ENCODE measurements around the gene HSF2BP. TPM values are rescaled to one million over a fixed set of nuclear protein-coding genes. Genes with fewer than 3 reads are reported as not detected.

Gene HSF2BP
- total RNA-seq, 1 experiment from 2014 or later, result 2.6 TPM

Other genes starting within 250 kb of the HSF2BP start
- 12.1 and 20.3 TPM in 2 replicates for gene SIK1, start 232.4 kb downstream of the HSF2BP start, total RNA-seq (2014; rRNA removed)
- gene RRP1B, start 72 bp upstream of the HSF2BP start, total RNA-seq (2014; rRNA removed), result 36.8 and 37.4 TPM in 2 replicates
- 47.6 and 59.9 TPM in 2 replicates for gene PDXK, start 59.6 kb upstream of the HSF2BP start, total RNA-seq (2014; rRNA removed)
- 5.8 and 9.8 TPM in 2 replicates for gene CSTB, start 116.8 kb upstream of the HSF2BP start, total RNA-seq (2014; rRNA removed)
- gene RRP1, start 130.1 kb upstream of the HSF2BP start, total RNA-seq (2014; rRNA removed), result 27.9 and 28.6 TPM in 2 replicates
- 21.7 and 24.0 TPM in 2 replicates for gene AGPAT3, start 205.7 kb upstream of the HSF2BP start, total RNA-seq (2014; rRNA removed)

All from LHCN-M2 (cell line).